ENCODE data around the gene METTL17.
A peak's percentile ranks its signal among the peaks of the same experiment; 100 is the strongest.

METTL17 gene

GRCh38 chr14:21011136-21011535 lies 21.4 kb downstream of the METTL17 start:
- in situ Hi-C loops (cut with MboI; ENCODE audit: low sequenced_read_pairs, unreplicated experiment), result loop anchor here (10.0 kb wide), 1 partner anchor 84 kb away; the partner anchor contains the start of gene ZNF219
- no peak for DNase-seq (ENCODE audit: low spot score)
- TF ChIP-seq CTCF (IDR thresholded peaks at IDR 0.05; ENCODE audit: borderline replicate concordance, control extremely low read depth, extremely low read depth, insufficient read depth, missing control alignments), result no peak

DNA sequence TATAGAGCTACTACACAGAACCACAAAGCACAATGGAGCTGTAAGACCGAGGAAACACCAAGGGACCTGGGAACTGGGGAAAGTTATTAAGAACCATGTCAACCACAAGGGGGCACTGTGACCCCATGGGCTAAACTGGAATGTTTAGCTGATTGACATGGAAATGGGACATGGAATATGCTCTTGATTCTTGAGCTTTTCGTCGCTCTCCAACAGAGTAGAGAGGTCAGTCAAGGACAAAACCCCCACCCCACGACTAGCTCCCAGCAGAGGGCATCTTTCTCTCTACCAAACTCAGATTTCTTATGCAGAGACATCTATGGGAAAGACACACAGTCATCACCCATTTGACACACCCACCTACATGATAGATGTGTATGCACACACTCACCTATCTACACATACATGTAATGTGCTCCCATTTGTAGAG lies 25.0 kb downstream of the METTL17 start:
- in situ Hi-C loops (cut with MboI; ENCODE audit: low sequenced_read_pairs, unreplicated experiment), result loop anchor here (10.0 kb wide), 1 partner anchor 80 kb away; the partner anchor contains the start of gene ZNF219
- peak; percentile 70 for DNase-seq (ENCODE audit: low spot score)
- TF ChIP-seq CTCF (IDR thresholded peaks at IDR 0.05; ENCODE audit: borderline replicate concordance, control extremely low read depth, extremely low read depth, insufficient read depth, missing control alignments), result peak; percentile 73

DNA sequence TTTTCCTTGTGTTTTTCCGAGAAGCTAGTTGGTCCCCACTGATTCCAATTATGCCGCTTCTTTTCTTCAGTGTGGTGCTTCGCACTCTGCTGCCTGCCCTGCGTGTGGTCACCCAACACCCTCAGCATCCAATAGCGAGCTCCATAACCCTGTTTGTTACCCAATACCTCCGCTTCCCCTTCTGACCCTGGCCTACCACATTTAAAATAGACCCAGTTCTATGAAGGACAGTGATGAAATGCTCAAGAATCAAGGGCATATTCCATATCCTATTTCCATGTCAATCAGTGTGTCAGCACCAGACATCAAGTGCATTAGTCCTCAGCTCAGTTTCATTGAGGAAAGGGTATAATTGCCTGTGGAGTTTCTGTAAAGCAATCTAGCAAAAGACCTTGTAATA lies 25.5 kb downstream of the METTL17 start:
- TF ChIP-seq CTCF (IDR thresholded peaks at IDR 0.05; ENCODE audit: borderline replicate concordance, control extremely low read depth, extremely low read depth, insufficient read depth, missing control alignments), result no peak
- in situ Hi-C loops (cut with MboI; ENCODE audit: low sequenced_read_pairs, unreplicated experiment), result loop anchor here (10.0 kb wide), 1 partner anchor 79 kb away; the partner anchor contains the start of gene ZNF219
- no peak for DNase-seq (ENCODE audit: low spot score)

- DNase-seq (ENCODE audit: low spot score), result no peak
- TF ChIP-seq CTCF (IDR thresholded peaks at IDR 0.05; ENCODE audit: borderline replicate concordance, control extremely low read depth, extremely low read depth, insufficient read depth, missing control alignments), result no peak
- in situ Hi-C loops (cut with MboI; ENCODE audit: low sequenced_read_pairs, unreplicated experiment), result loop anchor here (10.0 kb wide), 1 partner anchor 78 kb away; the partner anchor contains the start of gene ZNF219
Measured at GRCh38 chr14:21016413-21017190, 26.8 kb downstream of the METTL17 start.

DNA sequence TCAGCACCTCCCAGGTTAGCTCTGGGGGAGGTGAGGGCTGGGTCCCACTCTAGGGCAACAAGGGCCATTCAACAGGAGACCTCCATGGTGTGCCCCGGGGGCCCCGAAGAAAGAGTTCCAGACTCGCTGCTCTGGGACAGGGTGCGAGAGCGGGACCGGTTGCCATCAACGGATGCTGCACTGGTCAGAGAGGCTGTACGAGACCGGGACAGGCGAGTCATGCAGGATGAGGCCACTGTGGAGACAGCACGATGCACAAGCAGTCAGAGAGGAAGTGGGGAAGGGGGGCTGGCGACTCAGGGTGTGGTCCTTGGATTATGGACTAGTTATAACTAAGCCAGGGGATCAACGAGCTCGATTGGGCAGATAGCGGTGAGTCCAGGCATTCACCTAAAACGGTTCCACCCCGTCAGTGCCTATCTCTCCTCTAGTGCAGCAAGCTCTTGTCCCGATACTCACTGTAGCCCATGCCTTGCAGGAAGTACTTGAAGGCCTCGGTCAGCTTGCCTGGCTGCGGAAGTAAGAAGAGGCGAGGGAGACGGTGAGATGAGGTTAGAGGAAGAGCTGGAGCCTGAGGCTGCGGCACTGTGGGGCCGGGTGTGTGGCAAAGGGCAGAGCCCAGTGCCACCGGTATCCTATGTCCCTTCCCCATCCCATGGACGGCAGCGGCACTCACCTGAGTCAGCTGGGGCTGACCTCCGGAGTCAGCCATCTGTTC lies 27.9 kb downstream of the METTL17 start:
- no peak for TF ChIP-seq CTCF (IDR thresholded peaks at IDR 0.05; ENCODE audit: borderline replicate concordance, control extremely low read depth, extremely low read depth, insufficient read depth, missing control alignments)
- in situ Hi-C loops (cut with MboI; ENCODE audit: low sequenced_read_pairs, unreplicated experiment), result loop anchor here (10.0 kb wide), 1 partner anchor 77 kb away; the partner anchor contains the start of gene ZNF219
- DNase-seq (ENCODE audit: low spot score), result no peak

GRCh38 chr14:21018286-21018685 lies 28.5 kb downstream of the METTL17 start:
- no peak for TF ChIP-seq CTCF (IDR thresholded peaks at IDR 0.05; ENCODE audit: borderline replicate concordance, control extremely low read depth, extremely low read depth, insufficient read depth, missing control alignments)
- no peak for DNase-seq (ENCODE audit: low spot score)
- in situ Hi-C loops (cut with MboI; ENCODE audit: low sequenced_read_pairs, unreplicated experiment), result loop anchor here (10.0 kb wide), 1 partner anchor 77 kb away; the partner anchor contains the start of gene ZNF219

All from GM13976 (cell line).